Stimulated activated naive CD8-positive, alpha-beta T cell treated with anti-CD3 and anti-CD28 coated beads, Interleukin-15, Interleukin-2, amounts not matched to agents 100 ng/mL and 50 ng/mL, for 24 hours (primary cell): ENCODE measurements around the gene P2RY10.
"Not testable (repeated sequence)": the region's sequence is repeated elsewhere in the genome, so short reads cannot be mapped to it uniquely, and the experiment has no call there.

Source experiments
- H3K27ac Mint-ChIP-seq: one replicate; pipeline ENCODE4 v1.8.0; 2021; ENCODE audit warnings: mild to moderate bottlenecking, mixed read lengths
- H3K27me3 Mint-ChIP-seq: one replicate; pipeline ENCODE4 v1.8.0; 2021; ENCODE audit warnings: mixed read lengths
- H3K36me3 Mint-ChIP-seq: one replicate; pipeline ENCODE4 v1.8.0; 2021; ENCODE audit warnings: low read depth, mixed read lengths
- H3K4me1 Mint-ChIP-seq: one replicate; pipeline ENCODE4 v1.8.0; 2021; ENCODE audit warnings: low read depth, mixed read lengths
- H3K4me3 Mint-ChIP-seq: one replicate; pipeline ENCODE4 v1.8.0; 2021; ENCODE audit warnings: mild to moderate bottlenecking, mixed read lengths
- H3K9me3 Mint-ChIP-seq: one replicate; pipeline ENCODE4 v1.8.0; 2021; ENCODE audit warnings: mixed read lengths

Gene P2RY10

GRCh38 chrX:78979789-78980464, 34.7 kb downstream of the P2RY10 start:
- H3K4me3 Mint-ChIP-seq, result peak overlapping the region; percentile 73
- H3K27ac Mint-ChIP-seq, result peak overlapping the region; percentile 99
- no peaks in the 10 kb centered on the region for H3K27me3 Mint-ChIP-seq

GRCh38 chrX:78989349-78989748, 44.2 kb downstream of the P2RY10 start:
- no peaks in the 10 kb centered on the region for H3K27me3 Mint-ChIP-seq
- H3K36me3 Mint-ChIP-seq, result peaks cover 19% of the 10 kb centered on the region
- H3K27ac Mint-ChIP-seq, result no peak overlapping the region
- no peak overlapping the region for H3K4me3 Mint-ChIP-seq
- H3K4me1 Mint-ChIP-seq, result peaks cover 12% of the 10 kb centered on the region
- H3K9me3 Mint-ChIP-seq, result peaks cover 10% of the 10 kb centered on the region

More at GRCh38 chrX:78979789-78980464, 34.7 kb downstream of the P2RY10 start:
- Mint-ChIP-seq H3K36me3 (no peaks in the 10 kb centered on the region), H3K9me3 (no peaks in the 10 kb centered on the region), H3K4me1 (peaks cover 42% of the 10 kb centered on the region)

GRCh38 chrX:78997870-78998558, 52.8 kb downstream of the P2RY10 start:
- H3K27me3 Mint-ChIP-seq, result no peaks in the 10 kb centered on the region
- H3K4me1 Mint-ChIP-seq, result peaks cover 6% of the 10 kb centered on the region
- H3K9me3 Mint-ChIP-seq, result no peaks in the 10 kb centered on the region
- no peaks in the 10 kb centered on the region for H3K36me3 Mint-ChIP-seq
- peak overlapping the region; percentile 20 for H3K4me3 Mint-ChIP-seq
- H3K27ac Mint-ChIP-seq, result no peak overlapping the region

GRCh38 chrX:79007540-79007939, 62.3 kb downstream of the P2RY10 start:
- H3K27me3 Mint-ChIP-seq, H3K36me3 Mint-ChIP-seq, H3K4me1 Mint-ChIP-seq, H3K27ac Mint-ChIP-seq, H3K4me3 Mint-ChIP-seq: not testable (repeated sequence)
- peaks cover 15% of the 10 kb centered on the region for H3K9me3 Mint-ChIP-seq
